GM12878 (cell line): ENCODE results near the gene ZNF142. TPM values are rescaled to one million over a fixed set of nuclear protein-coding genes. Genes with fewer than 3 reads are reported as not detected.
A peak's percentile ranks its signal among the peaks of the same experiment; 100 is the strongest.

ENCODE experiments used
- ATAC-seq: fragments of 200-7000 bp; cut with Tn5 transposase; 3 replicates; pipeline ENCODE4 v1.9.1; 2020; ENCODE audit warnings: mild to moderate bottlenecking, moderate library complexity
- BruUV-seq: library from RNA; stranded (reverse); fragments of 400-500 nt; replicated peaks from 2 replicates; lab custom pipeline; 2021; lab: Mats Ljungman, UMichigan
- CTCF ChIA-PET: fragments of 300-600 bp; sonication (Branson Sonifier 250); formaldehyde crosslinking; extraction: SDS; loops from one replicate; lab custom pipeline; 2021; ENCODE audit warnings: inconsistent platforms; lab: Yijun Ruan, JAX
- POLR2A ChIA-PET: fragments of 350-600 bp; formaldehyde crosslinking; extraction: SDS; loops from one replicate; lab custom pipeline; 2021; ENCODE audit warnings: inconsistent platforms; lab: Charles Lee
- RAD21 ChIA-PET: fragments of 300-600 bp; sonication (Branson Sonifier 250); formaldehyde crosslinking; loops from one replicate; lab custom pipeline; 2023; ENCODE audit warnings: antibody characterized with exemption; ENCODE audit not compliant: unreplicated experiment; lab: Charles Lee
- SMC1A ChIA-PET: fragments of 300-600 bp; sonication (Branson Sonifier 250); formaldehyde crosslinking; loops from one replicate; lab custom pipeline; 2023; ENCODE audit not compliant: unreplicated experiment, uncharacterized antibody; lab: Charles Lee
- DNase-seq: peaks from one replicate; pipeline ENCODE4 v3.0.0-alpha.2; 2011; ENCODE audit warnings: low read depth, low spot score
- FAIRE-seq: peaks from 3 replicates; lab custom pipeline; 2011; peaks lifted over from hg19 to GRCh38; lab: Jason Lieb, UNC
- H2AFZ ChIP-seq: 2 replicates; pipeline ENCODE4 v1.6.0; 2011; ENCODE audit warnings: low read depth, low read length, control low read depth; ENCODE audit not compliant: control insufficient read depth
- H3K27ac ChIP-seq: 2 replicates; pipeline ENCODE4 v1.5.1; 2011; ENCODE audit warnings: control low read depth; ENCODE audit not compliant: control insufficient read depth, insufficient read depth
- H3K27me3 ChIP-seq, 2 experiments: replicated peaks in 1 of 2; 2 replicates each; pipeline versions ENCODE4 v1.6.0 to v1.6.1; 2011; ENCODE audit warnings: low read length in 1 of 2; ENCODE audit not compliant: control insufficient read depth in 2 of 2, insufficient read depth in 2 of 2
- H3K36me3 ChIP-seq, 2 experiments: 2 replicates each; pipeline ENCODE4 v1.5.1; 2011; ENCODE audit warnings: low read length in 1 of 2; ENCODE audit not compliant: control insufficient read depth in 2 of 2, insufficient read depth in 2 of 2
- H3K4me1 ChIP-seq: 2 replicates; pipeline ENCODE4 v1.6.1; 2011; ENCODE audit warnings: mild to moderate bottlenecking, low read length, moderate library complexity, mixed read lengths; ENCODE audit not compliant: control insufficient read depth, insufficient read depth
- H3K4me2 ChIP-seq: 2 replicates; pipeline ENCODE4 v1.6.0; 2011; ENCODE audit warnings: control low read depth; ENCODE audit not compliant: control insufficient read depth, insufficient read depth
- H3K4me3 ChIP-seq: fragments of 200-600 bp; sonication (generic); 2 replicates; pipeline ENCODE4 v1.5.1; 2016
- H3K79me2 ChIP-seq: 2 replicates; pipeline ENCODE4 v1.6.0; 2011; ENCODE audit warnings: low read length; ENCODE audit not compliant: control insufficient read depth, insufficient read depth
- H3K9ac ChIP-seq: 2 replicates; pipeline ENCODE4 v1.8.0; 2011; ENCODE audit warnings: low read length, control low read depth, mixed read lengths; ENCODE audit not compliant: control insufficient read depth, insufficient read depth
- H3K9me3 ChIP-seq: replicated peaks from 3 replicates; pipeline ENCODE4 v1.5.1; 2011; ENCODE audit warnings: mild to moderate bottlenecking, low read length; ENCODE audit not compliant: control insufficient read depth, insufficient read depth
- H4K20me1 ChIP-seq: 2 replicates; pipeline ENCODE4 v1.6.0; 2011; ENCODE audit not compliant: control insufficient read depth, insufficient read depth
- ASH2L ChIP-seq: fragments of 300-600, 200-600 bp; sonication (generic); IDR thresholded peaks from 2 replicates; pipeline ENCODE4 v1.6.1; 2017; ENCODE audit warnings: low read depth, mild to moderate bottlenecking, borderline replicate concordance
- BCL11A ChIP-seq: IDR thresholded peaks from 2 replicates; pipeline ENCODE4 v1.6.1; 2011; ENCODE audit warnings: low read depth, low read length
- CREB1 ChIP-seq: IDR thresholded peaks from 2 replicates; pipeline ENCODE4 v1.6.1; 2012; ENCODE audit warnings: low read depth, mild to moderate bottlenecking, inconsistent platforms
- ETV6 ChIP-seq, 2 experiments: fragments of 450-650 bp in 1 of 2; IDR thresholded peaks in 1 of 2; conservative IDR thresholded peaks in 1 of 2; 2 replicates each; pipeline ENCODE4 v1.6.1; 2014; ENCODE audit warnings: antibody characterized with exemption in 1 of 2, borderline replicate concordance in 1 of 2, low read depth in 1 of 2, mild to moderate bottlenecking in 1 of 2, moderate library complexity in 1 of 2
- EZH2 ChIP-seq: IDR thresholded peaks from 2 replicates; pipeline ENCODE4 v1.6.1; 2012; ENCODE audit warnings: low read depth, mild to moderate bottlenecking, control low read depth, inconsistent platforms, low read length, borderline replicate concordance; ENCODE audit not compliant: control insufficient read depth
- IRF4 ChIP-seq: IDR thresholded peaks from 2 replicates; pipeline ENCODE4 v1.6.1; 2011; ENCODE audit warnings: low read depth, low read length
- NBN ChIP-seq: fragments of 450-650 bp; IDR thresholded peaks from 2 replicates; pipeline ENCODE4 v1.6.1; 2016
- SIN3A ChIP-seq: IDR thresholded peaks from 2 replicates; pipeline ENCODE4 v1.6.1; 2012; ENCODE audit warnings: low read depth, low read length, improper control_type of control experiment
- SREBF2 ChIP-seq: IDR thresholded peaks from 2 replicates; pipeline ENCODE4 v1.6.1; 2012; ENCODE audit warnings: mild to moderate bottlenecking, low read length
- WGBS: methylation state at CpG from one replicate; pipeline ENCODE4 v1.1.6; 2016; ENCODE audit warnings: low lambda C conversion rate; ENCODE audit not compliant: insufficient replicate concordance, insufficient coverage; ENCODE audit errors: missing lambda C conversion rate; 5-methylcytosine and 5-hydroxymethylcytosine counted together
- in situ Hi-C: fragments of 300-500 bp; cut with MboI; formaldehyde crosslinking; loops from 9 replicates; pipeline ENCODE4 v1.14.3; 2018; ENCODE audit warnings: mixed read lengths
- intact Hi-C: fragments of 100-400 bp; cut with micrococcal nuclease; formaldehyde crosslinking; loops from one replicate; pipeline ENCODE4 v1.14.2; 2022; ENCODE audit not compliant: unreplicated experiment
- polyA plus RNA-seq, 11 experiments: library from polyadenylated mRNA; depleted of rRNA in 4 of 11; unstranded in 6 of 11; stranded (reverse) in 5 of 11; fragments of >200 nt; fragmentation: Nextera tagmentation in 4 of 11; fragmentation: Illumina TruSeq in 1 of 11; extraction: Ambion mirVana in 4 of 11; extraction: Trizol in 1 of 11; gene quantifications; 1 replicate in 1 of 11; 2 replicates in 10 of 11; pipeline versions ENCODE4 v1.2.1 to v1.2.3, GENCODE V29; 2011 to 2016; ENCODE audit warnings: inconsistent platforms in 2 of 11, missing spikeins in 2 of 11, low read depth in 1 of 11
- total RNA-seq, 4 experiments: library from RNA; depleted of rRNA in 3 of 4; stranded (reverse); fragments of >200 nt in 3 of 4; fragmentation: Illumina TruSeq in 1 of 4; extraction: Trizol in 1 of 4; gene quantifications; 2 replicates each; pipeline versions ENCODE4 v1.2.1 to v1.2.3, GENCODE V29; 2013 to 2021
- TF ChIP-seq, protein P1 (sequence below): fragments of 450-650 bp; conservative IDR thresholded peaks from 2 replicates; pipeline ENCODE4 v1.6.1; 2017; ENCODE audit warnings: mild to moderate bottlenecking, moderate library complexity
- TF ChIP-seq, protein P2 (sequence below): fragments of 450-650 bp; IDR thresholded peaks from 2 replicates; pipeline ENCODE4 v1.6.1; 2017; ENCODE audit warnings: mild to moderate bottlenecking, moderate library complexity
- TF ChIP-seq, protein P3 (sequence below): IDR thresholded peaks from 2 replicates; pipeline ENCODE4 v1.6.1; 2011; ENCODE audit warnings: low read depth, mild to moderate bottlenecking, low read length, moderate library complexity, borderline replicate concordance; ENCODE audit errors: extremely low read depth

ZNF142 gene
- total and polyA plus RNA-seq, 10 of the 15 experiments (the other 5 are each of a cell fraction or from before 2014, with no cell fraction given) = 1.3 to 40.9 (median 15.0) TPM

DNA sequence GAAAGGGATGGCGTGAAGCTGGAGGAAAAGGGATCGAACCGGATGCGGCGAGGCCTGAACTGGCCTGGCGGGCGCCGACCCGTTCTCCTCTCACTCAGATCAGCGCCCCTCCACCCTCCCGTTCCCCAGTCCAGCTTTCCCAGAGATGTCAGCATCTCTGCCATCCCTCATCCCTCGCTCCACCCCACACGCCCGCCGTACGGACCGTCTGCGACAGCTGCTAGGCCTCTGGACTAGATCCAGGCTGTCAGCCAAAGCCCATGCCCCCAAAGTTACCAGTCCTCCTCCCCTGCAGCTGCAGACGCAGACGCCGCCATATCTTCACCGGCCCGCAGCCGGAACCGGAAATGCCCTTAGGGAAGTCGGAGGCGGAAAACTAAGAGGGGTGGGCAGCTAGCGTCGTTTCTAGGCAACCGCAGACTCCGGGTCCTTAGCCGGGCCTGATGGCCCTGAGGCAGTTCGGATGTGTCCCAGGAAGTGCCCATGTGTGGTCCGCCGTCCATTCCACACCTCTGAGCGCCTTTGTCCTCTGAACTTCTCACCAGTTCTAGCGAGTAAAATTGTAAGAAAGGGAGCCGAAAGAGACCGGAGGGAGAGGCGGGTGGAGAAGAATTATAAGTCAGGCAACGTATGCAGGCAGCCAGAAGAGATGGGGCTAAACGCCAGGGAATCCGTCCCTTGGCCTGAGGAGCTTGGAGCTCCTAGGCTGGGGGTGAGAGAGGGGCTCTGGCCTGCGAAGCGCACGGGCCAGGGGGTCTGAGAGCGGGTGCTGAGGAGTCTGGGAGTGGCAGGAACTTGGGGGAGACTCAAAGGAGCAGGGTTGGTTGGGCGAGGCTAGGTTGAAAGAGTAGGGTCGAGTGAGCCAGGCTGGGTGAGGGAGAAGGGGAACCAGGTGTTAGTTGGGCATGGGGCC lies 12.5 kb upstream of the ZNF142 start, which contains the start of the genes RNF25 and STK36 (continued):
- TF ChIP-seq, protein P1, sequence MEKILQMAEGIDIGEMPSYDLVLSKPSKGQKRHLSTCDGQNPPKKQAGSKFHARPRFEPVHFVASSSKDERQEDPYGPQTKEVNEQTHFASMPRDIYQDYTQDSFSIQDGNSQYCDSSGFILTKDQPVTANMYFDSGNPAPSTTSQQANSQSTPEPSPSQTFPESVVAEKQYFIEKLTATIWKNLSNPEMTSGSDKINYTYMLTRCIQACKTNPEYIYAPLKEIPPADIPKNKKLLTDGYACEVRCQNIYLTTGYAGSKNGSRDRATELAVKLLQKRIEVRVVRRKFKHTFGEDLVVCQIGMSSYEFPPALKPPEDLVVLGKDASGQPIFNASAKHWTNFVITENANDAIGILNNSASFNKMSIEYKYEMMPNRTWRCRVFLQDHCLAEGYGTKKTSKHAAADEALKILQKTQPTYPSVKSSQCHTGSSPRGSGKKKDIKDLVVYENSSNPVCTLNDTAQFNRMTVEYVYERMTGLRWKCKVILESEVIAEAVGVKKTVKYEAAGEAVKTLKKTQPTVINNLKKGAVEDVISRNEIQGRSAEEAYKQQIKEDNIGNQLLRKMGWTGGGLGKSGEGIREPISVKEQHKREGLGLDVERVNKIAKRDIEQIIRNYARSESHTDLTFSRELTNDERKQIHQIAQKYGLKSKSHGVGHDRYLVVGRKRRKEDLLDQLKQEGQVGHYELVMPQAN = peak; percentile 91; the same call in 1 of the 2 replicates
- TF ChIP-seq ETV6 (conservative IDR thresholded peaks at IDR 0.05 in 1 of 2, IDR thresholded peaks at IDR 0.05 in 1 of 2; ENCODE audit: borderline replicate concordance in 1 of 2, low read depth in 1 of 2) = peak in 1 of 2 experiments; percentile 80; a peak in 2 of 4 replicates
- TF ChIP-seq EZH2 = no peak
- no peak for TF ChIP-seq IRF4
- TF ChIP-seq BCL11A = no peak

DNA sequence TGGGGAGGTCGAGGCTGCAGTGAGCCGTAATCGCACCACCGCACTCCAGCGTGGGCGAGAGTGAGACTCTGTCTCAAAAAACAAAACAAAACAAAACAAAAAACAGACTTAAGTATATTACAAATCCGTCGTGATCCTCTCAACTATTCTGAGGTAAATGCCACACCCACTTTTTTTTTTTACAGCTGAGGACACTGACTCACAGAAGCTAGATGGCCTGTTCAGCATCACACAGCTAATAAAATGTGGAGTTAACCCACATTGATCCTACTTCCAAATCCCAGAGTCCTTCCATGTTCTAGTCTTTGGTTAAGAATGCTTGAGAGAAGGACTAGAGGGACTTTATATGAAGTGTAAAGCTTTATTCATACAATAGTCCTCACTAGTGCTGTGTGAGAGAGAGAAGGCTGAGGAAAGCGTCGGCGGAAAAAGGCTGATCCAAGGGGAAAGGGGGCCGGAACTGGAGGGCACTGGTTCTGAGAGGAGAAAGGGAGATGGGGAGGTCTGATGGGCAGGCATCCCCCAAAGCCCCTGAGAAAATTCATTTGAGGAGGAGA lies 11.8 kb upstream of the ZNF142 start:
- ChIA-PET RAD21 (interaction anchor here (1.1 to 2.0 kb wide), 3 partner anchors 12 to 181 kb away, joined by 3 to 22 read pairs (median 3); partner anchors contain the start of genes BCS1L and ZNF142), POLR2A (interaction anchor here (0.6 to 2.6 kb wide), 4 partner anchors 12 to 139 kb away, joined by 3 to 22 read pairs (median 5); partner anchors contain the start of genes BCS1L and ZNF142), SMC1A (interaction anchor here (1.4 to 3.1 kb wide), 4 partner anchors 12 to 51 kb away, joined by 3 to 22 read pairs (median 5); partner anchors contain the start of genes BCS1L and ZNF142), CTCF (interaction anchor here (0.6 to 5.7 kb wide), 9 partner anchors 11 to 400 kb away, joined by 3 to 48 read pairs (median 4); partner anchors contain the start of genes BCS1L and ZNF142)
- peaks cover 13% of the 10 kb centered on the region for H3K79me2 ChIP-seq
- H3K9ac ChIP-seq = peak overlapping the region; percentile 78
- in situ Hi-C loops (no loop called here), intact Hi-C loops (no loop called here)
- TSS peak; percentile 91 for BruUV-seq
- no peak for ATAC-seq
- peak overlapping the region; percentile 68 for H3K4me2 ChIP-seq
- FAIRE-seq = no peak
- no peaks in the 10 kb centered on the region for H3K9me3 ChIP-seq
- H2AFZ ChIP-seq = peak overlapping the region; percentile 99
- DNase-seq = no peak
- H3K4me3 ChIP-seq = peak overlapping the region; percentile 98
- H3K27me3 ChIP-seq = no peaks in the 10 kb centered on the region
- WGBS = 40% methylated on average over 12 of the region's 12 CpGs
- H3K4me1 ChIP-seq = 0 out of 2 replicates have a peak, but pooled peaks cover 6% of the 10 kb centered on the region
- H4K20me1 ChIP-seq = no peaks in the 10 kb centered on the region
- H3K27ac ChIP-seq = peak overlapping the region; percentile 82
- H3K36me3 ChIP-seq = peaks cover 0 to 3% of the 10 kb centered on the region in 2 experiments; a peak in 1 of 4 replicates
- TF ChIP-seq SIN3A = no peak
- no peak for TF ChIP-seq CREB1
- no peak for TF ChIP-seq ASH2L
- TF ChIP-seq, protein P2, sequence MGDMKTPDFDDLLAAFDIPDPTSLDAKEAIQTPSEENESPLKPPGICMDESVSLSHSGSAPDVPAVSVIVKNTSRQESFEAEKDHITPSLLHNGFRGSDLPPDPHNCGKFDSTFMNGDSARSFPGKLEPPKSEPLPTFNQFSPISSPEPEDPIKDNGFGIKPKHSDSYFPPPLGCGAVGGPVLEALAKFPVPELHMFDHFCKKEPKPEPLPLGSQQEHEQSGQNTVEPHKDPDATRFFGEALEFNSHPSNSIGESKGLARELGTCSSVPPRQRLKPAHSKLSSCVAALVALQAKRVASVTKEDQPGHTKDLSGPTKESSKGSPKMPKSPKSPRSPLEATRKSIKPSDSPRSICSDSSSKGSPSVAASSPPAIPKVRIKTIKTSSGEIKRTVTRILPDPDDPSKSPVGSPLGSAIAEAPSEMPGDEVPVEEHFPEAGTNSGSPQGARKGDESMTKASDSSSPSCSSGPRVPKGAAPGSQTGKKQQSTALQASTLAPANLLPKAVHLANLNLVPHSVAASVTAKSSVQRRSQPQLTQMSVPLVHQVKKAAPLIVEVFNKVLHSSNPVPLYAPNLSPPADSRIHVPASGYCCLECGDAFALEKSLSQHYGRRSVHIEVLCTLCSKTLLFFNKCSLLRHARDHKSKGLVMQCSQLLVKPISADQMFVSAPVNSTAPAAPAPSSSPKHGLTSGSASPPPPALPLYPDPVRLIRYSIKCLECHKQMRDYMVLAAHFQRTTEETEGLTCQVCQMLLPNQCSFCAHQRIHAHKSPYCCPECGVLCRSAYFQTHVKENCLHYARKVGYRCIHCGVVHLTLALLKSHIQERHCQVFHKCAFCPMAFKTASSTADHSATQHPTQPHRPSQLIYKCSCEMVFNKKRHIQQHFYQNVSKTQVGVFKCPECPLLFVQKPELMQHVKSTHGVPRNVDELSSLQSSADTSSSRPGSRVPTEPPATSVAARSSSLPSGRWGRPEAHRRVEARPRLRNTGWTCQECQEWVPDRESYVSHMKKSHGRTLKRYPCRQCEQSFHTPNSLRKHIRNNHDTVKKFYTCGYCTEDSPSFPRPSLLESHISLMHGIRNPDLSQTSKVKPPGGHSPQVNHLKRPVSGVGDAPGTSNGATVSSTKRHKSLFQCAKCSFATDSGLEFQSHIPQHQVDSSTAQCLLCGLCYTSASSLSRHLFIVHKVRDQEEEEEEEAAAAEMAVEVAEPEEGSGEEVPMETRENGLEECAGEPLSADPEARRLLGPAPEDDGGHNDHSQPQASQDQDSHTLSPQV = no peak
- TF ChIP-seq NBN = no peak
- no peak for TF ChIP-seq BCL11A
- TF ChIP-seq, protein P3, sequence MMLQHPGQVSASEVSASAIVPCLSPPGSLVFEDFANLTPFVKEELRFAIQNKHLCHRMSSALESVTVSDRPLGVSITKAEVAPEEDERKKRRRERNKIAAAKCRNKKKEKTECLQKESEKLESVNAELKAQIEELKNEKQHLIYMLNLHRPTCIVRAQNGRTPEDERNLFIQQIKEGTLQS = no peak
- TF ChIP-seq SREBF2 = no peak
